BJ (cell line): ENCODE results near the gene IKBKE. TPM values are rescaled to one million over a fixed set of nuclear protein-coding genes. Genes with fewer than 3 reads are reported as not detected.

Source experiments
- CTCF ChIA-PET: fragments of 350-600 bp; formaldehyde crosslinking; extraction: SDS; loops from one replicate; lab custom pipeline; 2021; ENCODE audit warnings: antibody characterized with exemption, inconsistent platforms; lab: Yijun Ruan, JAX
- POLR2A ChIA-PET: fragments of 300-600 bp; sonication (Branson Sonifier 250); formaldehyde crosslinking; extraction: SDS; loops from one replicate; lab custom pipeline; 2021; ENCODE audit warnings: antibody characterized with exemption; lab: Charles Lee
- DNase-seq: peaks from one replicate; pipeline ENCODE4 v3.0.0-alpha.2; 2011; ENCODE audit warnings: low read depth
- H3K27me3 ChIP-seq: 2 replicates; pipeline ENCODE4 v1.6.0; 2011; ENCODE audit warnings: low read length; ENCODE audit not compliant: control insufficient read depth, insufficient read depth
- H3K36me3 ChIP-seq: 2 replicates; pipeline ENCODE4 v1.5.1; 2011; ENCODE audit warnings: low read length; ENCODE audit not compliant: control insufficient read depth, insufficient read depth
- H3K4me3 ChIP-seq: 2 replicates; pipeline ENCODE4 v1.5.1; 2011; ENCODE audit warnings: low read depth, mild to moderate bottlenecking, control low read depth, low read length
- polyA plus RNA-seq: library from polyadenylated mRNA; depleted of rRNA; stranded (reverse); fragments of >200 nt; gene quantifications from 2 replicates; pipeline ENCODE4 v1.2.3, GENCODE V29; 2011
- TF ChIP-seq, protein P1 (sequence below): IDR thresholded peaks from 2 replicates; pipeline ENCODE4 v1.5.1; 2011; ENCODE audit warnings: low read depth, mild to moderate bottlenecking, control low read depth, inconsistent platforms, low read length, moderate library complexity; ENCODE audit not compliant: insufficient read depth

The IKBKE gene
- polyA plus RNA-seq, 1 experiment = 23.0 TPM

GRCh38 chr1:206487970-206488369 is 17.7 kb downstream of the IKBKE start:
- CTCF ChIA-PET = interaction anchor here (3.9 to 6.9 kb wide), 2 partner anchors 9 to 98 kb away, joined by 49 to 150 read pairs; no protein-coding TSS in a partner anchor
- no peak for DNase-seq
- H3K36me3 ChIP-seq = peaks cover 42% of the 10 kb centered on the region
- H3K4me3 ChIP-seq = no peak overlapping the region
- TF ChIP-seq, protein P1, sequence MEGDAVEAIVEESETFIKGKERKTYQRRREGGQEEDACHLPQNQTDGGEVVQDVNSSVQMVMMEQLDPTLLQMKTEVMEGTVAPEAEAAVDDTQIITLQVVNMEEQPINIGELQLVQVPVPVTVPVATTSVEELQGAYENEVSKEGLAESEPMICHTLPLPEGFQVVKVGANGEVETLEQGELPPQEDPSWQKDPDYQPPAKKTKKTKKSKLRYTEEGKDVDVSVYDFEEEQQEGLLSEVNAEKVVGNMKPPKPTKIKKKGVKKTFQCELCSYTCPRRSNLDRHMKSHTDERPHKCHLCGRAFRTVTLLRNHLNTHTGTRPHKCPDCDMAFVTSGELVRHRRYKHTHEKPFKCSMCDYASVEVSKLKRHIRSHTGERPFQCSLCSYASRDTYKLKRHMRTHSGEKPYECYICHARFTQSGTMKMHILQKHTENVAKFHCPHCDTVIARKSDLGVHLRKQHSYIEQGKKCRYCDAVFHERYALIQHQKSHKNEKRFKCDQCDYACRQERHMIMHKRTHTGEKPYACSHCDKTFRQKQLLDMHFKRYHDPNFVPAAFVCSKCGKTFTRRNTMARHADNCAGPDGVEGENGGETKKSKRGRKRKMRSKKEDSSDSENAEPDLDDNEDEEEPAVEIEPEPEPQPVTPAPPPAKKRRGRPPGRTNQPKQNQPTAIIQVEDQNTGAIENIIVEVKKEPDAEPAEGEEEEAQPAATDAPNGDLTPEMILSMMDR = no peak
- no peaks in the 10 kb centered on the region; the same call in 1 of the 2 replicates for H3K27me3 ChIP-seq
- POLR2A ChIA-PET = no interaction called here

- TF ChIP-seq, protein P1 = no peak
- ChIA-PET CTCF (interaction anchor here (3.5 to 6.9 kb wide), 4 partner anchors 10 to 98 kb away, joined by 16 to 150 read pairs (median 52); no protein-coding TSS in a partner anchor), POLR2A (no interaction called here)
- no peak for DNase-seq
- H3K36me3 ChIP-seq = peaks cover 41% of the 10 kb centered on the region
- H3K4me3 ChIP-seq = no peak overlapping the region
- no peaks in the 10 kb centered on the region; the same call in 1 of the 2 replicates for H3K27me3 ChIP-seq
Observed at GRCh38 chr1:206488466-206488865, 18.2 kb downstream of the IKBKE start.

- TF ChIP-seq, protein P1 = peak; percentile 98
- H3K4me3 ChIP-seq = no peak overlapping the region
- no peak for DNase-seq
- no peaks in the 10 kb centered on the region; the same call in 1 of the 2 replicates for H3K27me3 ChIP-seq
- ChIA-PET POLR2A (interaction anchor here (0.5 kb wide), 1 partner anchor 112 kb away, joined by 3 read pairs; no protein-coding TSS in a partner anchor), CTCF (interaction anchor here (0.6 to 6.9 kb wide), 41 partner anchors 10 to 492 kb away, joined by 3 to 150 read pairs (median 6); partner anchors contain the start of genes DYRK3, EIF2D and IKBKE)
- H3K36me3 ChIP-seq = peaks cover 44% of the 10 kb centered on the region
Observed at GRCh38 chr1:206489980-206490770, 19.9 kb downstream of the IKBKE start.

GRCh38 chr1:206490771-206491405 is 20.6 kb downstream of the IKBKE start:
- Histone ChIP-seq H3K36me3 (peaks cover 41% of the 10 kb centered on the region), H3K4me3 (no peak overlapping the region), H3K27me3 (no peaks in the 10 kb centered on the region; the same call in 1 of the 2 replicates)
- DNase-seq = no peak
- TF ChIP-seq, protein P1 = no peak
- ChIA-PET POLR2A (interaction anchor here (0.5 kb wide), 1 partner anchor 112 kb away, joined by 3 read pairs; no protein-coding TSS in a partner anchor), CTCF (interaction anchor here (0.6 to 6.9 kb wide), 39 partner anchors 9 to 491 kb away, joined by 3 to 150 read pairs (median 6); partner anchors contain the start of genes DYRK3, EIF2D and IKBKE)

- ChIA-PET CTCF (interaction anchor here (0.7 to 6.9 kb wide), 9 partner anchors 8 to 173 kb away, joined by 3 to 150 read pairs (median 16); partner anchors contain the start of gene IKBKE), POLR2A (no interaction called here)
- TF ChIP-seq, protein P1 = no peak
- Histone ChIP-seq H3K36me3 (peaks cover 44% of the 10 kb centered on the region), H3K4me3 (no peak overlapping the region), H3K27me3 (no peaks in the 10 kb centered on the region; the same call in 1 of the 2 replicates)
- no peak for DNase-seq
Observed at GRCh38 chr1:206491616-206492015, 21.3 kb downstream of the IKBKE start.
